ENCODE data around the gene GOLGA6L25.
"Not testable (repeated sequence)": the region's sequence is repeated elsewhere in the genome, so short reads cannot be mapped to it uniquely, and the experiment has no call there.

The GOLGA6L25 gene, protein sequence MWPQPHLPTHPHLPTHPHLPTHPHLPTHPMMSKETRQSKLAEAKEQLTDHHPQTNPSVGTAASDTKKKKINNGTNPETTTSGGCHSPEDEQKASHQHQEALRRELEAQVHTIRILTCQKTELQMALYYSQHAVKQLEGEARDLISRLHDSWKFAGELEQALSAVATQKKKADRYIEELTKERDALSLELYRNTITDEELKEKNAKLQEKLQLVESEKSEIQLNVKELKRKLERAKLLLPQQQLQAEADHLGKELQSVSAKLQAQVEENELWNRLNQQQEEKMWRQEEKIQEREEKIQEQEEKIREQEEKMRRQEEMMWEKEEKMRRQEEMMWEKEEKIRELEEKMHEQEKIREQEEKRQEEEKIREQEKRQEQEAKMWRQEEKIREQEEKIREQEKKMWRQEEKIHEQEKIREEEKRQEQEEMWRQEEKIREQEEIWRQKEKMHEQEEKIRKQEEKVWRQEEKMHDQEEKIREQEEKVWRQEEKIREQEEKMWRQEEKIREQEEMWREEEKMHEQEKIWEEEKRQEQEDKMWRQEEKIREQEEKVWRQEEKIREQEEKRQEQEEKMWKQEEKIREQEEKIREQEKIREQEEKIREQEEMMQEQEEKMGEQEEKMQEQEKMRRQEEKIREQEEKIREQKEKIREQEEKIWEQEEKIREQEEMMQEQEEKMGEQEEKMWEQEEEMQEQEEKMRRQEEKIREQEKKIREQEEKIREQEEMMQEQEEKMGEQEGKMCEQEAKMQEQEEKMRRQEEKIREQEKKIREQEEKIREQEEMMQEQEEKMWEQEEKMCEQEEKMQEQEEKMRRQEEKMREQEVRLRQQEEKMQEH

DNA sequence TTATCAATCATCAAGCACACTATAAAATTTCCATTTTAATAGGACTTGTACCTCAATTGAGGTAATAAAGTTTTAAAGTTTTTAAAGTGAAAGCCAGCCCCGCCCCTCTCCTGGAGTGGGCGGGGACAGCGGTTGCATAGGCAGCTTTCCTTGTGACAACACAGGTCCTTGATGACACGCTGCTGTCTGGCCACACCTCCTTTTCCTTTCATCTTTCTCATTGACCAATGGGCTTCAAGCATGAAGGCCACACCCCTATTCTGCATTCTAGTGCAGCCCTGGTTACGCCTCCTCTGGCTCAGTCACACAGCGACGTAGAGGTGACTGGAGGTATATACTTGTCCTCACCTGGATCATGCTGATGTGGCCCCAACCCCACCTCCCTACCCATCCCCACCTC lies at the start of gene GOLGA6L25:
TSS of gene GOLGA6L25 (plus strand) at position 301 of the 400 bp plus-strand sequence. CDS start at position 362, 61 bp downstream.
- H3K4me3 ChIP-seq (ENCODE audit: low read depth, low read length); DNase-seq (ENCODE audit: low read depth): not testable (repeated sequence)

DNA sequence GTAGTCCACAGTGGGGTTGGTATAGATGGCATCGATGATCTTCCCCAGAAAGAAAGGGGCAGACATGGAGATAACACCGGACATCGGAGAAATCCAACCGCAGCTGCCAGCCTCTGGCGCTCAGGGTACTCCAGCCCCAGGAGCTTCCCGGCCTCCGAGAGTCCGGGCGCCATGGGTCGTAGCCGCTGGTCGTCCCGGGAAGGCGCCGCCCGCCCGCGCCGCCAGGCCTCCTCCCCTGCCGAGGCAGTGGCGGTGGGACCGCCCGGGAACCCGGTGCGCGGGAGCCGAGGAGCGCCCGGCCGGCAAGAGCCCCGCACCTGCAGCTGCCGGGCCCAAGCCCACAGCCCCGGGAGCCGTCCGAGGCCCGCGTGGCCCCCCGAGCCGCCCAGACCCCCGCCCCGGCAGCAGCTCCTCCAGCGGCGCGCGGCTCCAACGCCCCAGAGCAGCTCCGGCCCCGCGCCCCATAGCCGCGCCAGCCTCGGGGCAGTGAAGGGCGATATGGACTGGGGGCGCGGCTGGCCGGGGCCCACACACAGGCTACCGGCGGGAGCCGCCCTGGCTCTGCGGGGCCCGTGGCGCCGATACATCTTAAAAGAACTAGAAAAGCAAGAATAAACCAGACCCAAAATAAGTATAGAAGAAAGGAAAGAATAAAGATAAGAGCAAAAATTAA lies 45.0 kb upstream of the GOLGA6L25 start:
- H3K4me3 ChIP-seq (ENCODE audit: low read depth, low read length) = not testable (repeated sequence)

DNA sequence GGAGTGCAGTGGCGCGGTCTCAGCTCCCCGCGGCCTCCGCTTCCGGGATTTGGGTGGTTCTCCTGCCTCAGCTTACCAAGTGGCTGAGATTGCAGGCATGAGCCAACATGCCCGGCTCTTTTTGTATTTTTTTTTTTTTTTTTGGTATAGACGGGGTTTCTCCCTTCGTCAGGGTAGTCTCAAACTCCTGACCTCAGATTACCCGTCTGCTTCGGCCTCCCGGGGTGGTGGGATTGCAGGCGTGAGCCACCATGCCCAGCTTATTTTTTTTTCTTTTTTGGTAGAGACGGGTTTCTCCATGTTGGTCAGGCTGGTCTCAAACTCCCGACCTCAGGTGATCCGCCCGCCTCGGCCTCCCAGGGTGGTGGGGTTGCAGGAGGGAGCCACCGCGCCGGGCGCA lies 39.2 kb upstream of the GOLGA6L25 start:
- H3K4me3 ChIP-seq (ENCODE audit: low read depth, low read length); DNase-seq (ENCODE audit: low read depth): not testable (repeated sequence)

More for the DNA sequence above, 45.0 kb upstream of the GOLGA6L25 start:
- DNase-seq (ENCODE audit: low read depth) = not testable (repeated sequence)

DNA sequence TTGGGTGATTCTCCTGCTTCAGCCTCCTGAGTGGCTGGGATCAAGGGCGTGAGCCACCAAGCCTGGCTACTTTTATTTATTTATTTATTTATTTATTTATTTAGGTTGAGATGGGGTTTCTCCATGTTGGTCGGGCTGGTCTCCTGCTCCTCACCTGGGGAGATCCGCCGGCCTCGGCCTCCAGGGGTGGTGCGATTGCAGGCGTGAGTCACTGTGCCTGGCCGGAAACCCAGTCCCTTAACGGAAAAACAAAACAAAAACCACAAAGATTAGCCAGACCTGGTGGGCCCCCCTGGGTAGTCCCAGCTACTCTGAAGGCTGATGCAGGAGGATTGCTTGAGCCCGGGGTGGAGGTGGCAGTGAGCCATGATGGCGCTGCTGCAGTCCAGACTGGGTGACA lies 38.2 kb upstream of the GOLGA6L25 start:
- DNase-seq (ENCODE audit: low read depth); H3K4me3 ChIP-seq (ENCODE audit: low read depth, low read length): not testable (repeated sequence)

DNA sequence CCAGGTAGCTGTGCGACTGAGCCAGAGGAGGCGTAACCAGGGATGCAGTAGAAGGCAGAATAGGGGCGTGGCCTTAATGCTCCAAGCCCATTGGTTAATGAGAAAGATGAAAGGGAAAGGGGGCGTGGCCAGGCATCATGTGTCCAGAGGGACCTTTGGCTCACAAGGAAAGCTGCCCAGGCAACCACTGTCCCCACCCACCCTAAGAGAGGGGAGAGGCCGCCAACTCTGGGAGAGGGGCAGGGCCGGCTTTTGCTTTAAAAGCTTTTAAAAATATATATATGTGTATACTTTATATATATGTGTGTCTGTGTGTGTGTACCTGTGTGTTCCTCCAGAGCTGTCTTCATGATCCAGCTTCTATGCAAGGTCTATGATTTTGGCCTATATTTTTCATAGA lies 20.4 kb upstream of the GOLGA6L25 start, which contains the start of gene GOLGA8G:
TSS of gene GOLGA8G (minus strand) at position 18 of the 400 bp plus-strand sequence. CDS start 62 bp downstream, outside the sequence.
- DNase-seq (ENCODE audit: low read depth); H3K4me3 ChIP-seq (ENCODE audit: low read depth, low read length): not testable (repeated sequence)

DNA sequence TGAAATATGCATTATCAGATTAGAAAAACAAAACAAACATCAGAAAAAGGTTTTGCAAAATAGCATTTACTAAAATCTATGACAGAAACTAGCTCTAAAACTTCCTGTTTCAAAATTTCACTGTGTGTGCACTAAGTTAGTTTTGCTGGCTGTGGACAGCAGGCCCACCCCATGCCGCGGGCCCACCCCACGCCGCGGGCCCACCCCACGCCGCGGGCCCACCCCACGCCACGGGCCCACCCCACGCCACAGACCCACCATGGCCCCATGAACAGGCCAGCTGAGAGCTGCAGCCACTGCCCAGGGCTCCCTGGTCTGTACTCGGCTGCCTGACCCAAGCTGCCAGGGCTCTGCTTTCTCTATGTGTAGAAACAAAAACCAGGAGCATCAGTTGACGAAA lies 20.0 kb downstream of the GOLGA6L25 start:
- DNase-seq (ENCODE audit: low read depth); H3K4me3 ChIP-seq (ENCODE audit: low read depth, low read length): not testable (repeated sequence)

DNA sequence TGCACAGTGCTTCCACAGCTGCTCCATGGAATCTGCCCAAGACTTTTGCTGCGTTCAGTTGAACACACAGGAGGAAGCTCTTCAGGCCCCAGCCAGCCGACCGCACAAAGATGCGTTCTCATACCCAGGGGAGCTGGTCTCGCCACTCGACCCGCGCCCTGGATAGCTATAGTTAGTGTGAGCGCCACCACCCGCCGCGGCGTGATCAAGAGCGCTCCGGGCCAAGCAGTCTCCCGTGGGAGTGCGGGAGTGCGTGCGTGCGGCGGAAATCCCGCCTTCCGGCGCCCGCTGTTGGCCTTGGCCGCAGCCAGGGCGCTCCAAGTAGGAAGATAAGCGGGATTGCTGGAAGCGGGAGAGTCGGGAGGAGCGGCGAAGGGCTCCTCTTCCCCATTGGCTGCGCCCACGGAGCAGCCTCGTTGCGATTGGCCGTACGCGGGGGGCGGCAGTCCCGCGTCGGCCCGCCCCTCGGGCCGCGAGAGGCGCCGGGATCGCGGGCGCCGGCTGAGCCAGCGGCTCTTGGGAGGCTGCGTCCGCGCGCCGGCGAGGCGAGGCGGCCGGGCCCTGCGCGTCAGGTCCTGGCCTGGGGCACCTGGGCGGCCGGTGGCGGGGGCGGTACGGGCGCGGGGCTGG lies 35.7 kb downstream of the GOLGA6L25 start:
- H3K4me3 ChIP-seq (ENCODE audit: low read depth, low read length); DNase-seq (ENCODE audit: low read depth): not testable (repeated sequence)

DNA sequence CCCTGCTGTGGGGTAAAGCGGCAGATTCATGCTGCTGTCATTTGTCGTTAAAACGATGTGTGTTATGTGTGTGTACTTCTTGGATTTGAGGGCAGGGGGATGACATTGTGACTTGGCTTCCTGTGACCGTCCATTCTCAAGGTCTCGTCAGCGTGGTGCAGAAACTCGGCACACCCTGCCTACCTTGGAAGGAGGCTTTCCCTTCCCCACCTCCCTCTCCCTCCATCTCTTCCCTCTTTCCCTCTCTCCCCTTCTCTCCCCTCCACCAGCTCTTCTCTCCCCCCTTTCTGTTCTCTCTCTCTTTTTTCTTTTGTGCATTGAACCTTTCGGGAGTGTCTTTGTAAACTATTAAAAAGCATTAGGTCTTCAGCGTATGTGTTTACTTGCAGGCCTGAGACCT lies 36.4 kb downstream of the GOLGA6L25 start:
- DNase-seq (ENCODE audit: low read depth) = not testable (repeated sequence)
- peak overlapping the region; percentile 57 for H3K4me3 ChIP-seq (ENCODE audit: low read depth, low read length)

DNA sequence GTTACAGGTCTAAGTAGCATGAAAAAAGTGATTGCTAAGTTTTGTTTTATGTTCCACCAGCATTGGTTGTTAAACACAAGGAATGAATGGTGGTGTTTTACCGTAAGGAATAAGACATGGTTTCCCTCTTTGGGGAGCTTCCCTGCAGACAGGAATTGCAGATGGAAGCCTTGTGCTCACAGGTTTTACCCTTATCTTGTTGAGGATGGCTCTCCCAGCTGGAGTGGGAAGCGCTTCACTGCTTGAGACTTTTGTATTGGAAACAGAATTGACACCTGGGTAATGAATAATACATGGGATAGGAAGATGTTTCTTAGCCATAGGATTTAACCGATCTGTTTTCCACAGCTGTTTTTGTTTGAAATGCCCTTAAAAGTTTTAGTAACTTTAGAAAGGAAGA lies 39.0 kb downstream of the GOLGA6L25 start:
- not testable (repeated sequence) for H3K4me3 ChIP-seq (ENCODE audit: low read depth, low read length); DNase-seq (ENCODE audit: low read depth)

DNA sequence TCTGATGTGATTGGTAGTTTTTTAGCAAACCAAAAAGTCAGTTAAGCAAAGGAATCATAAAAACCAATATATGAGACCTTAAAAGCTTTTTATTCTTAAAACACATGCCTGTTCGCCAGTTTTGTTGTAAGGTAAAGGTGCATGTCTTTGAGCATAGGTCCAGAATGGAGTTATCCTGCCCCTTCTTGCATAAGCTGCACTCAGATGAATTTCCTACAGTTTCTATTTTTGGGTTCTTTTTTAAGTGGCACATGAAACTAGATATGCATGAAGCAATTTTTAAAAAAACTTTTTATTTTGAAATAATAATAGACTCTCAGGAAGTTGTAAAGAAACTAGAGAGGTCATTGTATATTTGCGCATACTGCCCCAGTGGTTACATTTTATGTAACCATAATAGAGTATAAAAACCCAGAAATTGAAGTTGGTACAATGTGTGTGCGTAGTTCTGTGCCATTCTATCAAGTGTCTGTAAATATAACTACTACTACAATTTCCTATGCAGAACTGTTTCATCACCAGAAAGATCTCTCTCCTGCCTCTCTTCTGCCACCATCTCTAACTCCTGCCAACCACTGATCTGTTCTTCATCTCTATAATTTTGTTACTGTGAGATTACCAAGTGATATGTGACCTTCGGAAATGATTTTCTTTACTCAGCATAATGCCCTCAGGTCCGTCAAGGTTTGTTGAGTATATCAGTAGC lies 40.2 kb downstream of the GOLGA6L25 start:
- not testable (repeated sequence) for H3K4me3 ChIP-seq (ENCODE audit: low read depth, low read length); DNase-seq (ENCODE audit: low read depth)

DNA sequence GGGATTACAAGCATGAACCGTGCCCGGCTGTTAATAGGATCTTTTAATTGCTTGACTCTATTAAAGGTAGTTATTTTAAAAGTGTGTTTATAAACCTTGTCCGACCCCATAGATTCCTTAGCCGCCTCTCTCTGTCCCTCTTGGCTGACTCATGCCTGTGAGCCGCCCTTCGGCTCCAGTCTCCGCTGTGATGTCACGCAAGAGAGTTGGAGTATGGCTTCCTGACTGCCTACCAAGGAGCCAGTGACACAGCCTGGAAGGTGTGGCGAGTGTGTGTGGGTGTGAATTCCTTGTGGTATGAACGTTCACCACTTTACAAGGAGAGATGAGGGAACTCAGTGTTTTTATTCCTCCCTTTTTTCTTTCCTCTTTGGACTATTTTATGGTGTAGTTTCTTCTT lies 44.1 kb downstream of the GOLGA6L25 start:
- H3K4me3 ChIP-seq (ENCODE audit: low read depth, low read length); DNase-seq (ENCODE audit: low read depth): not testable (repeated sequence)

DNA sequence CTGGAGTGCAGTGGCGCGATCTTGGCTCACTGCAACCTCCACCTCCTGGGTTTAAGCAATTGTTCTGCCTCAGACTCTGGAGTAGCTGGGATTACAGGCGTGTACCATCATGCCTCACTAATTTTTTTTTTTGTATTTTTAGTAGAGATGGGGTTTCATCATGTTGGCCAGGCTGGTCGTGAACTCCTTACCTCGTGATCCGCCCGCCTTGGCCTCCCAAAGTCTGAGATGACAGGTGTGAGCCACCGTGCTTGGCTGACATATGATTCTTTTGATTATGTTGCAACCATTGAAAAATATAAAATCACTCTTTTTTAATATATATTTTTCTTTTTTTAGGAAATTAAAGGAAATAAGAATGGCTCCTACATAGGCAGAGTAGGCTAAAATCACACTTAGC lies 44.8 kb downstream of the GOLGA6L25 start:
- not testable (repeated sequence) for H3K4me3 ChIP-seq (ENCODE audit: low read depth, low read length); DNase-seq (ENCODE audit: low read depth)

DNA sequence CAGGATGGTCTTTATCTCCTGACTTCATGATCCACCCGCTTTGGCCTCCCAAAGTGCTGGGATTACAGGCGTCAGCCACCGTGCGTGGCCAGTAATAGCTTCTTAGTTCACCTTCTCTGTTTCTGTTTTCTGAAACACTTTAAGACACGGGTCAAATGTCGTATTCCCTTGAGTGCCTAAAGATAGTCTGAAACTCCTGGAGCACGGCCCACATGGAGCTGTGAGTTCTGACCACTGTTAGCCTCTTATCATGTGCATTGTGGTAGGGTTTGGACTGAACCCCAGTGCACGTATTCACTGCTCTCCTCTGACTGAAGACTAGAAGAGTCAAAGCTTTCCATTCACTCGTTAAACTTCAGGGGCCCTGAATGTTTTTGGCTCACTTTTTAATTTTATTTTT lies 48.8 kb downstream of the GOLGA6L25 start:
- DNase-seq (ENCODE audit: low read depth) = not testable (repeated sequence)

More for the DNA sequence above, 48.8 kb downstream of the GOLGA6L25 start:
- not testable (repeated sequence) for H3K4me3 ChIP-seq (ENCODE audit: low read depth, low read length)
